GM20000 (cell line): Measurements from ENCODE around the gene SERPINA5.

Experiments
- DNase-seq: peaks from one replicate; pipeline ENCODE4 v3.0.0; 2012; ENCODE audit warnings: low spot score
- CTCF ChIP-seq: IDR thresholded peaks from 2 replicates; pipeline ENCODE4 v1.5.1; 2012; ENCODE audit warnings: mild to moderate bottlenecking, control low read depth; ENCODE audit errors: extremely low read depth, missing control alignments

Gene SERPINA5

DNA sequence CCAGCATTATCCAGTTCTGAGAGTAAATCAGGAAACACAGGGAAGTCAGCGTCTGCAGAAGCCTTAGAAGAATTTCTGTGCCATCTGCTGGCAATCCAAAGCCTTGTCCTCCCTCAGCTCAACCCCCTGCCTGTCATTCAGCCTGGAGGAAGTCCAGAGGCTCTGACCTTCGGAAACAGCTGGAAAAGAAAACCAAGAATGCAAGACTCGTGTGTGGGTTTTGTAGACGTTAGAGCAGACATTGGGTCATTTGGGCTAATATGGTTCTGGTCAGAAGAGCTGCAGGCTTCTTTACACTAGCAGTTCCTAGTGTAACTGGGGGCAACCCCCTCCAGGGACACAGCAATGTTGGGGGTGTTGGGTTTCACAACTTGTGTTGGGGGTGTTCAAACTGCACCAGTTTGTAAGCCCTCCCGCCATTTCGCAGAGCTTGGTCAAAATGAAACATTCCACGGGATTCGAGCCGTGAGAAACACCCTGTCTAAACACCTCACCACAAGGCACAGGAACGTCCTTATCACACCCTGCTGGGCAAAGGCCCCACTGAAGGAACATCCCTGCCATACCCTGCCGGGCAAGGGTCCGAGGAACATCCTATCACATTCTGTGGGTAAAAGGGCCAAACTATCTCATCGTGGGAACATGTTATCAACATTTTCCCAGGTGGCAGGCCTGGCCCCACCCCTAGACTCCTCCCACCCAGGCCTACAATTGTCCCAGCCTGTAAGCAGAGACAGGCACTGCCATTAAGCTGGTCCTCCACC lies 41.0 kb upstream of the SERPINA5 start:
- DNase-seq, result no peak

GRCh38 chr14:94541234-94541975 lies 39.8 kb upstream of the SERPINA5 start:
- no peak for DNase-seq
- TF ChIP-seq CTCF, result no peak

More for the DNA sequence above, 41.0 kb upstream of the SERPINA5 start:
- no peak for TF ChIP-seq CTCF

DNA sequence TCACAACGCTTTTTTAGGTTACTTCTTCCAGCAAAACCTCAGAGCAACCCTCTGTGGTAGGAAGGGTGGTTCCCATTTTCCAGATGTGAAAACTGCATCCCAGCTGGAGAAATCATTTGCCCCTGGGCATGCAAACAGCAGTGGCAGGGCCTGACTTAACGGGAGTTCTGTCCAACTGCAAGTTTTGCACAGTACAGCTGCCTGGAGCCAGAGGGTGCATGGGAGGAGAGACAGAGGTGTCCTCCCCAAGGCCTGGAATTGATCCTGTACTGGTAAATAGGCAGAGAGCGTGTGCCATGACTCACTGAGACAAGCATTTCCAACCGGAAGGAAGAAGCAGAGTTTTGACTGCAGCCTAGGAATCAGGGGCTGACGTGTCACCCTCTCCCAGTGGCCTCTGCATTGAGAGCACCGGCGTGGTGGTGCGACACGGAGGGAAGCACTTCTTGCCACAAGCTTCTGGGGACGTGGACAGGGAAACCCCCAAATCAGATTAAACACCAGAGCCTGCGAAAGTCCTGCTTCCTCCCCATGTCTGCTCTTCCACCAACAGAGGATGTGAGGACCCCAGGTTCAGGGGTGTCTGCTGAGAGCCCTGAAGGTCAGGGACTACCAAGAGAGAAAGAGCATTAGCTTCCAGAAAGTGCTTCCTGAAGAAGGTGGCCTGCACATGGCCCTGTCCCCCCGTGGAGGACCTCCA lies 39.0 kb upstream of the SERPINA5 start:
- no peak for DNase-seq
- TF ChIP-seq CTCF, result no peak

DNA sequence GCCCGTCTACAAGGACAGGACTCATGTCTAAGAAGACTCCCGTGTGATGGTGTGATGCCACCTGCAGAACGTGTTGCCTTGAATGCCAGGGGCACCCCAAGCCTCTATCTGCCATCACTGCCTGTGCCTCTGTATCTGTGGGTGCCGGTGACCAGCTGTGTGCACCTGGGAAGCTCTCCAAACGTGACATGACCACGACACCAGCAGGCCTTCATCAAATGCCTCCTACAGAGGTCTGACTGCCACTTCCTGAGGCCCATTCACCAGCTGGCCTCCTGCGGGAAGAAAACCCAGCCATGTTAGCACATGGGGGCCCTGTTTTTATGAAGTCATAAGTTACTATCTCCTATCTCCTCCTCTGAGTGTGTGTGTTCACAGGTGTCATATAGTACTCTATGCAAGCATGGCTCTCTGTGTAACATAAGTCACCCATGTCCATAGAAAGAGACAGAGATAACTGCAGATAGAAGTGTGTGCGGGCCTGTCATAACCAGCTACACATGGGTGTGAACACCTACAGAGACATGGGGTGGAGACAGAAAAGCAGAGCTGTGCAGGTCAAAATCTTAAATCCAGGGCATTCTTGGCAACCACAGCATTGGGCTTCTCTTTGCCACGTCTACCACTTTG lies 38.3 kb upstream of the SERPINA5 start:
- TF ChIP-seq CTCF, result no peak
- no peak for DNase-seq

DNA sequence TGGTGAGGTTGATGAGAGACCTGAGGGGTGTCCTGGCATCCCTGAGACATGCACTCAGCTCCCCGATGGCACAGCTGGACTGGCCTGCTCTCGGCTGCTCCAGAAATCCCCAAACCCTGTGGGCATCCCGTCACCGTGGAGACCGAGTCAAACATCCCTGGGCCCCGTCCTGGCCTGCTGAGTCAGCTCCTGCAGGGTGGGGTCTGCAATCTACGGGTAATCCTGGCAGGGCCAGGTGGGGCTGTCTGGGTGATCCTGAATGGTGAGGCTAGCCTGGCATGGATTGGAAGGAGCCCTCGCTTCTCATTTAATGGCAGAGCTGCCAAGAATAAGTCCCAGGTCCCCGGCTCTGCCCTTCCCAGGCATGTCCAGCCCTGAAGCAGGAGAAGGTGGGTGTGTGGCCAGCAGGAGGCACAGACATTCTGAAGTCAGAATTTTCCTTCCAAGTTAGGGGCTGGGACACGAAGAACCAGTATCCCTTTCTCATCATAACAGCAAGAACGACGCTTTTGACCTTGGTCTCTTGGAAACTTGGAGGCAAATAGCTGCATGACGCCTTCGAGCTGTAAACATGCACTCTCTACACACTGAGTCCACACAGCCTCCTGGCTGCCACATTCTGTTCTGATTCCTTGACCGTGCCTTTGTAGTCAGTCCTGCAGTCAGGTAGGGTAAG lies 37.6 kb upstream of the SERPINA5 start:
- no peak for DNase-seq
- no peak for TF ChIP-seq CTCF

DNA sequence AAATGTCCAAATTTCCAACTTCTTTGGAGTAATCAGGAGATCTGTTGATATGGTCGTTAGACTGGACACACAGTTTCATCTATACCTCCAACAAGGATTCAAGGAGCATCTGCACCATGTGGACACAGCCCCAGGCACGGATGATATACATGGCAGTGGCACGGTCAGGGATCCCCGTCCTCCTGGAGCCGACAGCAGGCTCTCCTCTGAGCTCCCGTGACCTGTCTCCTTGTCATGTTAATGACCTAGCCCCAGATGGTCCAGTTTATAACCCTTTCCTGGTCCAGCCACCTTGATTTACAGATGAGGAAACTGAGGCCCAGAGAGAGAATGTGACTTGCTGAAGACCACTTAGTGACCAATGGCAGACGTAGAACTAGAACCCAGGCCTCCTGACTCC lies 36.5 kb upstream of the SERPINA5 start:
- TF ChIP-seq CTCF, result no peak
- no peak for DNase-seq
